Ovary (tissue), 3 donors: ENCODE data around the gene PLCB4.

ENCODE experiments used
- POLR2A ChIP-seq: fragments of 450-650 bp; IDR thresholded peaks from one replicate; pipeline ENCODE4 v1.6.1; 2017; ENCODE audit warnings: antibody characterized with exemption, mild to moderate bottlenecking, moderate library complexity
- TF ChIP-seq, protein P1 (sequence below), 3 donors: fragments of 450-650 bp in 2 of 3; fragments of 200-600 bp in 1 of 3; IDR thresholded peaks; one replicate each; pipeline versions ENCODE4 v1.5.1 to v1.8.0; 2016 to 2022; ENCODE audit warnings: antibody characterized with exemption in 3 of 3, mild to moderate bottlenecking in 1 of 3
- donor health status: DM: no; HTN: no; CAD: no.

DNA sequence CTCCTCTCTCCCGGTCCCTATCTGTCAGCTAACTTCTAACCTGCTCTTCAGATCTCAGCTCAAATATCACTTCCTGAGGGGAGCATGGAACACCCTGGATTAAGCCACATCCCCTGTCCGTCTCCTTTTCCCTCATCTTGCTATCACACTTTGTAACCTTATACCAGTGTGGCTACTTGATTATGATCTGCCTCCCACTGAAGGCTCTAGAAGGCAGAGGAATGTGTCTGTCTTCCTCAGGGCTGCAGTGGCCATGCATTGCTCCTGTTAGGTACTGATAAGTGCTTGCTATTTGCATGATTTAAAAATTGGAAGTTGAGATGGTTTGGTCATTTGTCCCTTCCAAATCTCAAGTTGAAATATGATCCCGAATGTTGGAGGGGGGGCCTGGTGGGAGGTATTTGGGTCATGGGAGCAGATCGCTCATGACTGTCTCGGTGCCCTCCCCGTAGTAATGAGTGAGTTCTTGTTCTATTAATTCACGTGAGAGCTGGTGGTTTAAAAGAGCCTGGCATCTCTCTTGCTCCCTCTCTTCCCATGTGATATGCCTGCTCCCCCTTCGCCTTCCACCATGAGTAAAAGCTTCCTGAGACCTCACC is 71.4 kb downstream of the PLCB4 start:
- no peak for TF ChIP-seq POLR2A
- TF ChIP-seq, protein P1, sequence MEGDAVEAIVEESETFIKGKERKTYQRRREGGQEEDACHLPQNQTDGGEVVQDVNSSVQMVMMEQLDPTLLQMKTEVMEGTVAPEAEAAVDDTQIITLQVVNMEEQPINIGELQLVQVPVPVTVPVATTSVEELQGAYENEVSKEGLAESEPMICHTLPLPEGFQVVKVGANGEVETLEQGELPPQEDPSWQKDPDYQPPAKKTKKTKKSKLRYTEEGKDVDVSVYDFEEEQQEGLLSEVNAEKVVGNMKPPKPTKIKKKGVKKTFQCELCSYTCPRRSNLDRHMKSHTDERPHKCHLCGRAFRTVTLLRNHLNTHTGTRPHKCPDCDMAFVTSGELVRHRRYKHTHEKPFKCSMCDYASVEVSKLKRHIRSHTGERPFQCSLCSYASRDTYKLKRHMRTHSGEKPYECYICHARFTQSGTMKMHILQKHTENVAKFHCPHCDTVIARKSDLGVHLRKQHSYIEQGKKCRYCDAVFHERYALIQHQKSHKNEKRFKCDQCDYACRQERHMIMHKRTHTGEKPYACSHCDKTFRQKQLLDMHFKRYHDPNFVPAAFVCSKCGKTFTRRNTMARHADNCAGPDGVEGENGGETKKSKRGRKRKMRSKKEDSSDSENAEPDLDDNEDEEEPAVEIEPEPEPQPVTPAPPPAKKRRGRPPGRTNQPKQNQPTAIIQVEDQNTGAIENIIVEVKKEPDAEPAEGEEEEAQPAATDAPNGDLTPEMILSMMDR (IDR thresholded peaks at IDR 0.05), result no peak
